IgD-negative memory B cell (primary cell): ENCODE results near the gene GRIN3A. TPM values are rescaled to one million over a fixed set of nuclear protein-coding genes. Genes with fewer than 3 reads are reported as not detected.

Source experiments
- H3K27ac Mint-ChIP-seq, 3 donors: one replicate each; pipeline ENCODE4 v1.8.0; 2020 to 2022; ENCODE audit warnings: mild to moderate bottlenecking in 3 of 3, mixed read lengths in 3 of 3, moderate library complexity in 1 of 3
- H3K27me3 Mint-ChIP-seq: one replicate; pipeline ENCODE4 v1.8.0; 2021; ENCODE audit warnings: mixed read lengths
- H3K36me3 Mint-ChIP-seq: one replicate; pipeline ENCODE4 v1.8.0; 2020; ENCODE audit warnings: mild to moderate bottlenecking, mixed read lengths
- H3K4me1 Mint-ChIP-seq, 3 donors: one replicate each; pipeline ENCODE4 v1.8.0; 2020 to 2022; ENCODE audit warnings: mixed read lengths in 3 of 3, mild to moderate bottlenecking in 1 of 3
- H3K4me3 Mint-ChIP-seq, 4 donors: one replicate each; pipeline ENCODE4 v1.8.0; 2020 to 2022; ENCODE audit warnings: mild to moderate bottlenecking in 4 of 4, mixed read lengths in 4 of 4, moderate library complexity in 3 of 4
- H3K9me3 Mint-ChIP-seq, 3 donors: one replicate each; pipeline ENCODE4 v1.8.0; 2020 to 2021; ENCODE audit warnings: mixed read lengths in 3 of 3, mild to moderate bottlenecking in 1 of 3
- polyA plus RNA-seq: library from polyadenylated mRNA; unstranded; fragments of 300-500 nt; fragmentation: Illumina TruSeq; gene quantifications from one replicate; pipeline ENCODE4 v1.2.3, GENCODE V29; 2021

GRIN3A gene
- polyA plus RNA-seq, 1 donor from 2014 or later, result not detected

GRCh38 chr9:101718192-101718591, 20.3 kb downstream of the GRIN3A start:
- Mint-ChIP-seq H3K4me1 (peaks cover 0 to 1% (median 0%) of the 10 kb centered on the region in 3 donors), H3K9me3 (peaks cover 0 to 2% (median 0%) of the 10 kb centered on the region in 3 donors), H3K36me3 (no peaks in the 10 kb centered on the region), H3K27ac (no peak overlapping the region), H3K4me3 (no peak overlapping the region), H3K27me3 (no peaks in the 10 kb centered on the region)

GRCh38 chr9:101716629-101717028, 21.8 kb downstream of the GRIN3A start:
- peaks cover 5% of the 10 kb centered on the region for H3K27me3 Mint-ChIP-seq
- no peaks in the 10 kb centered on the region for H3K36me3 Mint-ChIP-seq
- H3K9me3 Mint-ChIP-seq, result no peaks in the 10 kb centered on the region
- no peak overlapping the region for H3K4me3 Mint-ChIP-seq
- no peak overlapping the region for H3K27ac Mint-ChIP-seq
- H3K4me1 Mint-ChIP-seq, result no peaks in the 10 kb centered on the region

- Mint-ChIP-seq H3K9me3 (peaks cover 0 to 2% (median 1%) of the 10 kb centered on the region in 3 donors), H3K36me3 (no peaks in the 10 kb centered on the region), H3K27ac (no peak overlapping the region), H3K4me1 (no peaks in the 10 kb centered on the region), H3K4me3 (no peak overlapping the region), H3K27me3 (peaks cover 12% of the 10 kb centered on the region)
Observed at GRCh38 chr9:101711330-101711941, 27.0 kb downstream of the GRIN3A start.

GRCh38 chr9:101708855-101709254, 29.6 kb downstream of the GRIN3A start:
- Mint-ChIP-seq H3K4me3 (no peak overlapping the region), H3K9me3 (peaks cover 0 to 2% (median 1%) of the 10 kb centered on the region in 3 donors), H3K4me1 (peaks cover 0 to 2% (median 2%) of the 10 kb centered on the region in 3 donors), H3K36me3 (no peaks in the 10 kb centered on the region), H3K27me3 (peaks cover 13% of the 10 kb centered on the region), H3K27ac (no peak overlapping the region)

- peaks cover 0 to 2% (median 2%) of the 10 kb centered on the region in 3 donors for H3K4me1 Mint-ChIP-seq
- H3K36me3 Mint-ChIP-seq, result no peaks in the 10 kb centered on the region
- H3K27ac Mint-ChIP-seq, result no peak overlapping the region
- peaks cover 0 to 2% (median 1%) of the 10 kb centered on the region in 3 donors for H3K9me3 Mint-ChIP-seq
- H3K4me3 Mint-ChIP-seq, result no peak overlapping the region
- H3K27me3 Mint-ChIP-seq, result peaks cover 13% of the 10 kb centered on the region
Observed at GRCh38 chr9:101707721-101708120, 30.7 kb downstream of the GRIN3A start.

- Mint-ChIP-seq H3K4me3 (no peak overlapping the region), H3K27ac (no peak overlapping the region), H3K4me1 (peaks cover 0 to 2% (median 2%) of the 10 kb centered on the region in 3 donors), H3K9me3 (peaks cover 0 to 2% (median 1%) of the 10 kb centered on the region in 3 donors), H3K27me3 (peaks cover 10% of the 10 kb centered on the region), H3K36me3 (no peaks in the 10 kb centered on the region)
Observed at GRCh38 chr9:101706997-101707396, 31.4 kb downstream of the GRIN3A start.

GRCh38 chr9:101706261-101706798, 32.1 kb downstream of the GRIN3A start:
- H3K4me3 Mint-ChIP-seq, result no peak overlapping the region
- peaks cover 8% of the 10 kb centered on the region for H3K27me3 Mint-ChIP-seq
- peaks cover 0 to 2% (median 1%) of the 10 kb centered on the region in 3 donors for H3K9me3 Mint-ChIP-seq
- H3K27ac Mint-ChIP-seq, result no peak overlapping the region
- peaks cover 0 to 2% (median 2%) of the 10 kb centered on the region in 3 donors for H3K4me1 Mint-ChIP-seq
- H3K36me3 Mint-ChIP-seq, result no peaks in the 10 kb centered on the region

GRCh38 chr9:101705135-101705661, 33.2 kb downstream of the GRIN3A start:
- peak overlapping the region in 2 of 3 donors; percentile 4 to 36 for H3K27ac Mint-ChIP-seq
- no peaks in the 10 kb centered on the region for H3K36me3 Mint-ChIP-seq
- peaks cover 9% of the 10 kb centered on the region for H3K27me3 Mint-ChIP-seq
- H3K9me3 Mint-ChIP-seq, result peaks cover 0 to 1% (median 0%) of the 10 kb centered on the region in 3 donors
- peaks cover 0 to 2% (median 2%) of the 10 kb centered on the region in 3 donors for H3K4me1 Mint-ChIP-seq
- H3K4me3 Mint-ChIP-seq, result peak overlapping the region in 3 of 4 donors; percentile 74 to 86 (median 77)

GRCh38 chr9:101702257-101702656, 36.2 kb downstream of the GRIN3A start:
- peaks cover 0 to 2% (median 2%) of the 10 kb centered on the region in 3 donors for H3K4me1 Mint-ChIP-seq
- peaks cover 4% of the 10 kb centered on the region for H3K27me3 Mint-ChIP-seq
- H3K4me3 Mint-ChIP-seq, result no peak overlapping the region
- H3K27ac Mint-ChIP-seq, result no peak overlapping the region
- H3K36me3 Mint-ChIP-seq, result no peaks in the 10 kb centered on the region
- H3K9me3 Mint-ChIP-seq, result peaks cover 0 to 5% (median 0%) of the 10 kb centered on the region in 3 donors

GRCh38 chr9:101693546-101694336, 44.7 kb downstream of the GRIN3A start:
- Mint-ChIP-seq H3K4me1 (no peaks in the 10 kb centered on the region), H3K36me3 (no peaks in the 10 kb centered on the region), H3K4me3 (no peak overlapping the region), H3K9me3 (no peaks in the 10 kb centered on the region), H3K27ac (no peak overlapping the region), H3K27me3 (no peaks in the 10 kb centered on the region)

- H3K4me1 Mint-ChIP-seq, result no peaks in the 10 kb centered on the region
- H3K27me3 Mint-ChIP-seq, result peaks cover 2% of the 10 kb centered on the region
- H3K9me3 Mint-ChIP-seq, result no peaks in the 10 kb centered on the region
- H3K4me3 Mint-ChIP-seq, result no peak overlapping the region
- no peak overlapping the region for H3K27ac Mint-ChIP-seq
- H3K36me3 Mint-ChIP-seq, result no peaks in the 10 kb centered on the region
Observed at GRCh38 chr9:101691657-101692056, 46.8 kb downstream of the GRIN3A start.

- no peaks in the 10 kb centered on the region for H3K36me3 Mint-ChIP-seq
- no peaks in the 10 kb centered on the region for H3K9me3 Mint-ChIP-seq
- H3K27me3 Mint-ChIP-seq, result peaks cover 2% of the 10 kb centered on the region
- no peak overlapping the region for H3K27ac Mint-ChIP-seq
- H3K4me1 Mint-ChIP-seq, result no peaks in the 10 kb centered on the region
- no peak overlapping the region for H3K4me3 Mint-ChIP-seq
Observed at GRCh38 chr9:101689039-101689438, 49.4 kb downstream of the GRIN3A start.

GRCh38 chr9:101684665-101685064, 53.8 kb downstream of the GRIN3A start:
- no peak overlapping the region for H3K27ac Mint-ChIP-seq
- no peak overlapping the region for H3K4me3 Mint-ChIP-seq
- no peaks in the 10 kb centered on the region for H3K36me3 Mint-ChIP-seq
- H3K27me3 Mint-ChIP-seq, result peaks cover 2% of the 10 kb centered on the region
- H3K4me1 Mint-ChIP-seq, result no peaks in the 10 kb centered on the region
- H3K9me3 Mint-ChIP-seq, result no peaks in the 10 kb centered on the region

GRCh38 chr9:101683236-101683635, 55.2 kb downstream of the GRIN3A start:
- no peaks in the 10 kb centered on the region for H3K9me3 Mint-ChIP-seq
- H3K4me3 Mint-ChIP-seq, result no peak overlapping the region
- H3K4me1 Mint-ChIP-seq, result no peaks in the 10 kb centered on the region

GRCh38 chr9:101677861-101678260, 60.6 kb downstream of the GRIN3A start:
- no peaks in the 10 kb centered on the region for H3K27me3 Mint-ChIP-seq
- H3K27ac Mint-ChIP-seq, result no peak overlapping the region
- H3K9me3 Mint-ChIP-seq, result peaks cover 0 to 2% (median 0%) of the 10 kb centered on the region in 3 donors
- H3K4me3 Mint-ChIP-seq, result no peak overlapping the region
- no peaks in the 10 kb centered on the region for H3K36me3 Mint-ChIP-seq
- H3K4me1 Mint-ChIP-seq, result peaks cover 0 to 2% (median 0%) of the 10 kb centered on the region in 3 donors

More at GRCh38 chr9:101683236-101683635, 55.2 kb downstream of the GRIN3A start:
- H3K27me3 Mint-ChIP-seq, result peaks cover 2% of the 10 kb centered on the region
- H3K36me3 Mint-ChIP-seq, result no peaks in the 10 kb centered on the region
- no peak overlapping the region for H3K27ac Mint-ChIP-seq
